ENCODE results near the gene CTSZ. TPM values are rescaled to one million over a fixed set of nuclear protein-coding genes. Genes with fewer than 3 reads are reported as not detected.

Gene CTSZ
- total and polyA plus RNA-seq, 2 of the 4 experiments (the other 2 are of a cell fraction): 46.1 to 88.5 TPM

DNA sequence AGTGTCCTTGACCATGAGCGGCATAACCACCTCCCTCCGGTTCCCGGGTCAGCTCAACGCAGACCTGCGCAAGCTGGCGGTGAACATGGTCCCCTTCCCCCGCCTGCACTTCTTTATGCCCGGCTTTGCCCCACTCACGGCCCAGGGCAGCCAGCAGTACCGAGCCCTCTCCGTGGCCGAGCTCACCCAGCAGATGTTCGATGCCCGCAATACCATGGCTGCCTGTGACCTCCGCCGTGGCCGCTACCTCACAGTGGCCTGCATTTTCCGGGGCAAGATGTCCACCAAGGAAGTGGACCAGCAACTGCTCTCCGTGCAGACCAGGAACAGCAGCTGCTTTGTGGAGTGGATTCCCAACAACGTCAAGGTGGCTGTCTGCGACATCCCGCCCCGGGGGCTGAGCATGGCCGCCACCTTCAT, 17.1 kb upstream of the CTSZ start:
- Histone ChIP-seq H4K91ac (ENCODE audit: insufficient read depth, low read depth, low read length) (no peak overlapping the region), H2AK9ac (replicated peaks; ENCODE audit: low read depth, low read length, poor library complexity) (no peak overlapping the region), H3K9ac (ENCODE audit: low read depth, low read length) (no peak overlapping the region), H2BK120ac (ENCODE audit: low read depth, low read length) (no peak overlapping the region), H3K79me1 (ENCODE audit: low read depth in 1 of 2, low read length in 2 of 2) (peaks cover 6 to 68% of the 10 kb centered on the region in 2 experiments; a peak in 3 of 4 replicates), H2AK5ac (ENCODE audit: low read depth, low read length) (no peak overlapping the region), H3K4me2 (ENCODE audit: low read depth, low read length) (no peak overlapping the region), H3K9me3 (ENCODE audit: control insufficient read depth, insufficient read depth, low read length) (no peaks in the 10 kb centered on the region), H3K56ac (ENCODE audit: extremely low read depth, insufficient read depth, low read length) (no peak overlapping the region), H4K20me1 (ENCODE audit: insufficient read depth, low read length) (peaks cover 49% of the 10 kb centered on the region), H2AFZ (replicated peaks; ENCODE audit: low read length, poor library complexity) (no peak overlapping the region), H3K4me1 (ENCODE audit: control insufficient read depth, insufficient read depth, low read length) (peaks cover 4% of the 10 kb centered on the region; the same call in 1 of the 2 replicates), H3K4me3 (ENCODE audit: insufficient read depth, low read depth, low read length) (no peak overlapping the region), H2BK15ac (ENCODE audit: low read depth, low read length) (no peak overlapping the region), H3K18ac (ENCODE audit: low read depth, low read length) (no peak overlapping the region), H3K23ac (ENCODE audit: low read depth, low read length) (no peak overlapping the region), H3K9me1 (ENCODE audit: insufficient read depth, low read length) (peaks cover 14% of the 10 kb centered on the region), H4K8ac (ENCODE audit: low read depth in 2 of 2, low read length in 2 of 2) (no peak overlapping the region), H2BK20ac (ENCODE audit: low read depth, low read length) (no peak overlapping the region), H3K27me3 (ENCODE audit: control insufficient read depth, insufficient read depth, low read length) (no peaks in the 10 kb centered on the region), H3K14ac (replicated peaks; ENCODE audit: low read depth, low read length) (no peak overlapping the region), H3K4ac (ENCODE audit: low read depth, low read length) (no peak overlapping the region), H4K5ac (ENCODE audit: low read depth, low read length) (no peak overlapping the region), H3K36me3 (ENCODE audit: control insufficient read depth, insufficient read depth, low read length) (peaks cover 31% of the 10 kb centered on the region), H3K27ac (ENCODE audit: insufficient read depth, low read length) (no peak overlapping the region), H2BK5ac (ENCODE audit: low read depth, low read length, poor library complexity, severe bottlenecking) (no peak overlapping the region)
- TF ChIP-seq POLR2A (IDR thresholded peaks at IDR 0.05; ENCODE audit: low read depth, low read length): no peak
- TF ChIP-seq CEBPB (IDR thresholded peaks at IDR 0.05; ENCODE audit: low read depth, low read length): no peak
- TF ChIP-seq RAD21 (IDR thresholded peaks at IDR 0.05; ENCODE audit: low read length): no peak
- TF ChIP-seq MAZ (IDR thresholded peaks at IDR 0.05; ENCODE audit: borderline replicate concordance, low read depth, low read length): no peak
- TF ChIP-seq CHD1 (IDR thresholded peaks at IDR 0.05; ENCODE audit: low read depth, low read length): no peak
- TF ChIP-seq, protein P1, sequence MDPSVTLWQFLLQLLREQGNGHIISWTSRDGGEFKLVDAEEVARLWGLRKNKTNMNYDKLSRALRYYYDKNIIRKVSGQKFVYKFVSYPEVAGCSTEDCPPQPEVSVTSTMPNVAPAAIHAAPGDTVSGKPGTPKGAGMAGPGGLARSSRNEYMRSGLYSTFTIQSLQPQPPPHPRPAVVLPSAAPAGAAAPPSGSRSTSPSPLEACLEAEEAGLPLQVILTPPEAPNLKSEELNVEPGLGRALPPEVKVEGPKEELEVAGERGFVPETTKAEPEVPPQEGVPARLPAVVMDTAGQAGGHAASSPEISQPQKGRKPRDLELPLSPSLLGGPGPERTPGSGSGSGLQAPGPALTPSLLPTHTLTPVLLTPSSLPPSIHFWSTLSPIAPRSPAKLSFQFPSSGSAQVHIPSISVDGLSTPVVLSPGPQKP (IDR thresholded peaks at IDR 0.05; ENCODE audit: borderline replicate concordance, low read depth, low read length): no peak
- TF ChIP-seq BHLHE40 (IDR thresholded peaks at IDR 0.05; ENCODE audit: low read depth, low read length): no peak
- TF ChIP-seq, protein P2, sequence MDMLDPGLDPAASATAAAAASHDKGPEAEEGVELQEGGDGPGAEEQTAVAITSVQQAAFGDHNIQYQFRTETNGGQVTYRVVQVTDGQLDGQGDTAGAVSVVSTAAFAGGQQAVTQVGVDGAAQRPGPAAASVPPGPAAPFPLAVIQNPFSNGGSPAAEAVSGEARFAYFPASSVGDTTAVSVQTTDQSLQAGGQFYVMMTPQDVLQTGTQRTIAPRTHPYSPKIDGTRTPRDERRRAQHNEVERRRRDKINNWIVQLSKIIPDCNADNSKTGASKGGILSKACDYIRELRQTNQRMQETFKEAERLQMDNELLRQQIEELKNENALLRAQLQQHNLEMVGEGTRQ (IDR thresholded peaks at IDR 0.05; ENCODE audit: low read depth, low read length): no peak
- TF ChIP-seq SMC3 (IDR thresholded peaks at IDR 0.05; ENCODE audit: low read depth, low read length): no peak
- TF ChIP-seq MXI1 (IDR thresholded peaks at IDR 0.05; ENCODE audit: borderline replicate concordance, low read depth, low read length): no peak
- no peak for TF ChIP-seq MAFK (IDR thresholded peaks at IDR 0.05; ENCODE audit: low read depth, low read length)
- TF ChIP-seq, protein P3, sequence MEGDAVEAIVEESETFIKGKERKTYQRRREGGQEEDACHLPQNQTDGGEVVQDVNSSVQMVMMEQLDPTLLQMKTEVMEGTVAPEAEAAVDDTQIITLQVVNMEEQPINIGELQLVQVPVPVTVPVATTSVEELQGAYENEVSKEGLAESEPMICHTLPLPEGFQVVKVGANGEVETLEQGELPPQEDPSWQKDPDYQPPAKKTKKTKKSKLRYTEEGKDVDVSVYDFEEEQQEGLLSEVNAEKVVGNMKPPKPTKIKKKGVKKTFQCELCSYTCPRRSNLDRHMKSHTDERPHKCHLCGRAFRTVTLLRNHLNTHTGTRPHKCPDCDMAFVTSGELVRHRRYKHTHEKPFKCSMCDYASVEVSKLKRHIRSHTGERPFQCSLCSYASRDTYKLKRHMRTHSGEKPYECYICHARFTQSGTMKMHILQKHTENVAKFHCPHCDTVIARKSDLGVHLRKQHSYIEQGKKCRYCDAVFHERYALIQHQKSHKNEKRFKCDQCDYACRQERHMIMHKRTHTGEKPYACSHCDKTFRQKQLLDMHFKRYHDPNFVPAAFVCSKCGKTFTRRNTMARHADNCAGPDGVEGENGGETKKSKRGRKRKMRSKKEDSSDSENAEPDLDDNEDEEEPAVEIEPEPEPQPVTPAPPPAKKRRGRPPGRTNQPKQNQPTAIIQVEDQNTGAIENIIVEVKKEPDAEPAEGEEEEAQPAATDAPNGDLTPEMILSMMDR (conservative IDR thresholded peaks at IDR 0.05; ENCODE audit: low read depth, low read length): no peak
- TF ChIP-seq RCOR1 (IDR thresholded peaks at IDR 0.05; ENCODE audit: insufficient replicate concordance, low read length): no peak
- TF ChIP-seq RFX5 (IDR thresholded peaks at IDR 0.05; ENCODE audit: low read depth, low read length): no peak
- no peak for TF ChIP-seq NFE2L2 (IDR thresholded peaks at IDR 0.05; ENCODE audit: low read depth, low read length)
- TF ChIP-seq FOS (IDR thresholded peaks at IDR 0.05; ENCODE audit: low read depth, low read length): no peak
- DNase-seq: no peak
- in situ Hi-C loops (cut with MboI; ENCODE audit: low sequenced_read_pairs) (loop anchor here (10.0 kb wide), 1 partner anchor 119 kb away; no protein-coding TSS in a partner anchor), intact Hi-C loops (cut with micrococcal nuclease) (no loop called here), dilution Hi-C loops (cut with HindIII; ENCODE audit: low sequenced_read_pairs, unreplicated experiment) (no loop called here)
- POLR2A ChIA-PET (ENCODE audit: unreplicated experiment): no interaction called here
- CTCF ChIA-PET: no interaction called here
- no peak for ATAC-seq (ENCODE audit: low read depth)
- no TSS peak for BruUV-seq (replicated peaks)
- WGBS, 2 experiments (ENCODE audit: extremely low coverage in 2 of 2, insufficient read length in 1 of 2): 94% methylated on average over 14 of the region's 24 CpGs; no CpG with 5 or more reads in 1 of the 2 experiments

Measured in IMR-90 (cell line).